A204.1 (cell line): ENCODE measurements around the gene ITGA11.

Experiments
- FAIRE-seq: peaks from 2 replicates; lab custom pipeline; 2012; peaks lifted over from hg19 to GRCh38; lab: Jason Lieb, UNC

The ITGA11 gene

GRCh38 chr15:68389936-68390817 lies 41.8 kb downstream of the ITGA11 start:
- no peak for FAIRE-seq

- no peak for FAIRE-seq
Measured at GRCh38 chr15:68389041-68389930, 42.7 kb downstream of the ITGA11 start.

- no peak for FAIRE-seq
Measured at GRCh38 chr15:68387381-68388143, 44.4 kb downstream of the ITGA11 start.

- FAIRE-seq = no peak
Measured at GRCh38 chr15:68386587-68387288, 45.2 kb downstream of the ITGA11 start.

GRCh38 chr15:68385671-68386586 lies 46.0 kb downstream of the ITGA11 start:
- FAIRE-seq = no peak

- no peak for FAIRE-seq
Measured at GRCh38 chr15:68385240-68385561, 46.8 kb downstream of the ITGA11 start.

GRCh38 chr15:68384451-68385239 lies 47.3 kb downstream of the ITGA11 start:
- no peak for FAIRE-seq

- FAIRE-seq = peak; percentile 46
Measured at GRCh38 chr15:68383161-68384074, 48.5 kb downstream of the ITGA11 start.

GRCh38 chr15:68382286-68383007 lies 49.5 kb downstream of the ITGA11 start:
- no peak for FAIRE-seq

- FAIRE-seq = no peak
Measured at GRCh38 chr15:68380456-68380855, 51.5 kb downstream of the ITGA11 start.

GRCh38 chr15:68379759-68380290 lies 52.1 kb downstream of the ITGA11 start:
- no peak for FAIRE-seq

GRCh38 chr15:68379058-68379758 lies 52.8 kb downstream of the ITGA11 start:
- no peak for FAIRE-seq

- no peak for FAIRE-seq
Measured at GRCh38 chr15:68378595-68378994, 53.4 kb downstream of the ITGA11 start.

GRCh38 chr15:68377766-68378165 lies 54.2 kb downstream of the ITGA11 start:
- FAIRE-seq = no peak

- FAIRE-seq = no peak
Measured at GRCh38 chr15:68376447-68377060, 55.4 kb downstream of the ITGA11 start.

- no peak for FAIRE-seq
Measured at GRCh38 chr15:68375716-68376220, 56.2 kb downstream of the ITGA11 start.
